GM12891 (cell line): ENCODE results near the gene SMIM8.
"Not testable (repeated sequence)": the region's sequence is repeated elsewhere in the genome, so short reads cannot be mapped to it uniquely, and the experiment has no call there.

Experiments
- DNase-seq: peaks from one replicate; pipeline ENCODE4 v3.0.0; 2011; ENCODE audit warnings: low spot score; ENCODE audit not compliant: insufficient read length
- FAIRE-seq: peaks from 2 replicates; lab custom pipeline; 2011; peaks lifted over from hg19 to GRCh38; lab: Jason Lieb, UNC
- PAX5 ChIP-seq: IDR thresholded peaks from 2 replicates; pipeline ENCODE4 v1.6.1; 2011; ENCODE audit warnings: low read length, moderate library complexity, mild to moderate bottlenecking; ENCODE audit not compliant: insufficient read depth, severe bottlenecking
- POLR2A ChIP-seq: IDR thresholded peaks from 2 replicates; pipeline ENCODE4 v1.6.1; 2011; ENCODE audit warnings: low read depth, low read length, control low read depth
- POLR2AphosphoS5 ChIP-seq: IDR thresholded peaks from 2 replicates; pipeline ENCODE4 v1.6.1; 2011; ENCODE audit warnings: low read depth, low read length, control low read depth
- POU2F2 ChIP-seq: IDR thresholded peaks from 2 replicates; pipeline ENCODE4 v1.6.1; 2011; ENCODE audit warnings: low read depth, mild to moderate bottlenecking, control low read depth, low read length, moderate library complexity
- SPI1 ChIP-seq: IDR thresholded peaks from 2 replicates; pipeline ENCODE4 v1.6.1; 2011; ENCODE audit warnings: low read depth, low read length, control low read depth
- TAF1 ChIP-seq: IDR thresholded peaks from 2 replicates; pipeline ENCODE4 v1.6.1; 2011; ENCODE audit warnings: low read depth, low read length, control low read depth

SMIM8 gene

DNA sequence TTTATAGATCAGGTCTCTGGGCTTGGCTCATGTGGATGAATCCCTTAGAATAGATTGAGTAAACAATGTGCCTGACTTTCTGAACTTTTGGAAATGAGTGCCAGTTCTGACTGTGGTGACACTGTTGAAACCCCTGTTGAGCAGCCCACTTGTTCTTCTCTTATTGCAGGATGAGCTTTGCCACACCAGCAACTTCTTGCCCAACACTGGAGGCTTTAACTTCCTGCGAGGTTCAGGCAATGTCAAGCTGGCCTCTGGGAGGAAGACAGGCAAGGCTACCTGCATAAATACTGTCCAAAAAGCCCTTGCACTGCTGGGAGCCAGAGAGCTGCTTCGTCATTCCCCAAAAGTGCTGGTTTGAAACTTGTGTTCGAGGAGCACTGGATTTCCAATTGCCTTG, 32.8 kb upstream of the SMIM8 start:
- DNase-seq, result no peak
- TF ChIP-seq POLR2AphosphoS5 (no peak), PAX5 (no peak), SPI1 (no peak), POLR2A (no peak), POU2F2 (no peak), TAF1 (no peak)
- FAIRE-seq, result no peak

DNA sequence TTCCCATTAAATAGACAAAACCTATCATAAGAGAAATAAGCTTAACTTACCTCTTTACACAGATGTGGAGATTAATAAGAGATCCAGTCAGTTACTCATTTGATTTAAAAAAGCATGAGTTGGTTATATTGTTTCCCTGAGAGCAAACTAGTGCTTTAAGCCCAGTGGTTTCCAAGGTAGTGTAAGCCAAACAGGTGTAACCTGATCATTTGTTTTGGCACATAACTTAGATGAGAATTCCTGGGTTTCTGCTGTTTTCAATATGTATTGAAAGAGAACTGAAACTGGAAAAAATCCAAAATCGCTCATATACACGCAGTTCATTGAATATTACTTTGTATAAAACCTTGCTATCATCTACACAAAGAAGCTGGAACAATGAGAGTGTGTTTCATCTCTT, 30.5 kb upstream of the SMIM8 start:
- DNase-seq (no peak), FAIRE-seq (no peak)
- TF ChIP-seq PAX5 (no peak), POLR2AphosphoS5 (no peak), TAF1 (no peak), POLR2A (no peak), SPI1 (no peak), POU2F2 (no peak)

DNA sequence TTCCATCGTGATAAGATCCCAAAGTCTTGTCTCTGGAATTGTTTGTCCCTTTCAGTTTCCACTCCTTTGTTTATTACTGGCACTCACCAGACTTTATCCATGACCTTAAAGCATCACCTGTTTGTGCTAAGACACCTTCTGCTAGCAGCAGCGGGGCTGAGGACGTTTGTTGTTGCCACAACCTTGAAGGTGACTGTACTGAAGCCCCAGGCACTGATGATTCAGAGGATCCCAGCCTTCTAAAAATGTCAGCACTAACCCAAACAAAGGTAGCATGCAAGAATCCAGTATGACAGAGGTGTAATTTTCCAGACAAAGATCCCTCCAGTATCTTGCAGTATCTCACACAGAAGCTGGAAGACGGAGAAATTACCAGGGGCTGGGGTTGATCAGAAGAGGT, 28.9 kb upstream of the SMIM8 start:
- DNase-seq, result no peak
- TF ChIP-seq PAX5 (no peak), POU2F2 (no peak), POLR2AphosphoS5 (no peak), TAF1 (no peak), SPI1 (no peak), POLR2A (no peak)
- no peak for FAIRE-seq

DNA sequence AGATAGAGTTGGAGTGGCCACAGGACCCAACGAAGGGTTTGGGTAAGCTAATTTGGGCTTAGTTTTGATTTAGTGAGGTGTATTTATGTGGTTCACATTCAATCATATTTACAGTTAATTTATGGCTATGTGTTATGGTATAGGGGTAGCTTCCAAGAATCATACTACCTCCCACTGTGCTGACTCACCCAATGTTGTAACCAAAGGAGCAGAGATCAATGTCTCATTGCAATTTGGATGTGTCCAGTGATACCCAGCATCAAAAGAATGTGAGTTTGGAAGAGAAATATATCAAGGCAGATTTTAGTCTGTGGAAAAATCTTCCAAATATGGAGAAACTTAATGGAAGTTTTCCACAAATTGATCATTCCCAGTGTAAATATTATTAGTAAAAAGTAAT, 25.3 kb upstream of the SMIM8 start:
- no peak for FAIRE-seq
- no peak for DNase-seq

DNA sequence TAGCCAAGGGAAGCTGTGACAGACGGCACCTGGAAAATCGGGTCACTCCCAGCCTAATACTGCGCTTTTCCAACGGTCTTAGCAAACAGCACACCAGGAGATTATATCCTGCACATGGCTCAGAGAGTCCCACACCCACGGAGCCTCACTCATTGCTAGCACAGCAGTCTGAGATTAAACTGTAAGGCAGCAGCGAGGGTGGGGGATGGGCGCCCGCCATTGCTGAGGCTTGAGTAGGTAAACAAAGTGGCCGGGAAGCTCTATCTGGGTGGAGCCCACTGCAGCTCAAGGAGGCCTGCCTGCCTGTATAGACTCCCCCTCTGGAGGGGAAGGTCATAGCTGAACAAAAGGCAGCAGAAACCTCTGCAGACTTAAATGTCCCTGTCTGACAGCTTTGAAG, 21.1 kb upstream of the SMIM8 start:
- FAIRE-seq, DNase-seq: not testable (repeated sequence)

More for the DNA sequence above, 25.3 kb upstream of the SMIM8 start:
- TF ChIP-seq POLR2AphosphoS5 (no peak), POLR2A (no peak), PAX5 (no peak), POU2F2 (no peak), TAF1 (no peak), SPI1 (no peak)

DNA sequence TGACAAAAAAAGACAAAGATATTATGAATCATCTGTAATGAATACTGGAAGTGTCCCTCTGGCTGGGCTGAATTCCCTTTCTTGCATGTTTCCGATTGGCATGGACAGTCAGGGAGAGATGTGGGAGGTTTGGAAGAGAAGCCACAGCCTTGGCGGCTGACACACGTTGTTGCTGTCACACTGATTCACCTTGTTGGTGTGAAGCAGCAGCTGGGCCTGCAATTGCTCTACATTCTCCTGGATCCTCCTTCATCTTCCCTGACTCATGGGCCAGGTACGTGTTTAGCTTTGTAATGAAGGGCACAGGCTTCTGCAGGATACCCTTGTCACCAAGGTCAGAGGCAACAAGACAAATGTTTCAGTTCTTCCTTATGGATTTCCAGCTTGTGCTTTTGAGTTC, 13.4 kb upstream of the SMIM8 start:
- no peak for FAIRE-seq
- no peak for TF ChIP-seq TAF1
- TF ChIP-seq PAX5, result no peak
- no peak for TF ChIP-seq POLR2AphosphoS5

DNA sequence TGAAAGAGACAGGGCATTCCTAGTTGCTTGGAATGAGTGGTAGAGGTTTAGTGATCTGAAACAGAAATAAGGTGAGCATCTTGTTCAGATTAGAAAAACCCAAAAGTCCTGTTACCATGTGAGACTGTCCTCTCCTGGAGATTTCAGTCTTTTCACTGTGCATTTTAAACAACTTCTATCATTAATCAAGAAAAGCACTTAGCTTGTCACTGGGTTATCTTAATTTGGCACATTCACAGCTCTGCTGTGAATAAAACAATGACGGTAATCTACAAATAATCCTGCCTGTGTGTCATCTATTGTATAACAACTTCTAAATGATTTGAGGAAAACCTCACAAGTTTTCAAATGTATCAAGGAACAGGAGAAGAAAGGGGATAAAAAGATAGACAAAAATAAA, 9.5 kb upstream of the SMIM8 start:
- TF ChIP-seq POLR2AphosphoS5 (no peak), PAX5 (no peak), POU2F2 (no peak), TAF1 (no peak), SPI1 (no peak), POLR2A (no peak)
- DNase-seq (no peak), FAIRE-seq (no peak)

More for the DNA sequence above, 13.4 kb upstream of the SMIM8 start:
- no peak for DNase-seq

DNA sequence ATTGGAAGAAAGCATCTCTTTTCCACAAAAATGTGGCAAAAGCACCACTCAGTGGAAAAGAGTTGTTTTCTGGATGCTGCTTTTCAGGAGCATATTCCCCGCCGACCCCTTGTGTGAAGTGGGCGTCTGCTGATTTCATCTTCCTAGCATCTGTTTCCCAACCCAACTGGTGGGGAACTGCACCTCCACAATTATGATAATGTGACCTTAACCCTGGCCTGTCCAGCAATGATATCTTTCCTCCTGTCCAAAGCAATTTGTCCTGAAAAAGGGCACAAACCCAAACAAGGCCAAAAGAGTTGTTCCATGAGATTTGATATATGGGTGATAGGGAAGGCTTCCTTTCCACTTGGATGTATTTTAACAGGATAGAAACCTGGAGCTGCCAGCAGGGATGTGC, 7.3 kb upstream of the SMIM8 start:
- TF ChIP-seq TAF1 (no peak), POU2F2 (no peak), SPI1 (no peak), POLR2AphosphoS5 (no peak), PAX5 (no peak)
- FAIRE-seq (no peak), DNase-seq (no peak)

DNA sequence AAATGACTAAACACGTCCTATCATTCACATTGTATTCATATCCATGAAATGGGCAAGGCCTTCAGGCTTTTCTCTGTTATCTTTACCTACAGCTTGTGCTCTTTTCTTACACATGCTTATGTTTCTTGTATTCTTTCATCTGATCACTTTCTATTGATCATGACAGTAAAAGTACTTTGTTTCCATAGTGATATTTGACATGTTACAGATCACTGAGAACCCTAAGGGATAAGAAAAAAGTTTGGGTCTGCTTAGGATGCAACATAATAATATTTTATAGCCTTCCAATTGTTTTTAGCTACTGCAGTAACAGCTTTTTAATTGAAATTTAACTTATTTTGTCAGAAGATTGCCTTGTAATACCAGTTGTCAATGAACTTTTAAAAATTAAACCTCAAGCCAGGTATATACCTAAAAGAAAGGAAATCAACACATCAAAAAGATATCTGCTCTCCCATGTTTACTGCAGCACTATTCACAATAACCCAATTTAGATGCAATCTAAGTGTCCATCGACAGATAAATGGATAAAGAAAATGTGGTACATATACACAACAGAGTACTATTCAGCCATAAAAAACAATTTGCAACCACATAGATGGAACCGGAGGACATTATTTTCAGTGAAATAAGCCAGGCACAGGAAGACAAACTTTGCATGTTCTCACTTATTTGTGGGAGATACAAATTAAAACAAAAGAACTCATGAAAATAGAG, 3.0 kb upstream of the SMIM8 start:
- TF ChIP-seq POLR2A (no peak), SPI1 (no peak)
- no peak for FAIRE-seq
- DNase-seq, result no peak

DNA sequence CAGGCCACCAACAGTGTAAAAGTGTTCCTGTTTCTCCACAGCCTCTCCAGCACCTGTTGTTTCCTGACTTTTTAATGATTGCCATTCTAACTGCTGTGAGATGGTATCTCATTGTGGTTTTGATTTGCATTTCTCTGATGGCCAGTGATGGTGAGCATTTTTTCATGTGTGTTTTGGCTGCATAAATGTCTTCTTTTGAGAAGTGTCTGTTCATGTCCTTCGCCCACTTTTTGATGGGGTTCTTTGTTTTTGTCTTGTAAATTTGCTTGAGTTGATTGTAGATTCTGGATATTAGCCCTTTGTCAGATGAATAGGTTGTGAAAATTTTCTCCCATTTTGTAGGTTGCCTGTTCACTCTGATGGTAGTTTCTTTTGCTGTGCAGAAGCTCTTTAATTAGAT, 1.5 kb downstream of the SMIM8 start:
- not testable (repeated sequence) for FAIRE-seq, DNase-seq

DNA sequence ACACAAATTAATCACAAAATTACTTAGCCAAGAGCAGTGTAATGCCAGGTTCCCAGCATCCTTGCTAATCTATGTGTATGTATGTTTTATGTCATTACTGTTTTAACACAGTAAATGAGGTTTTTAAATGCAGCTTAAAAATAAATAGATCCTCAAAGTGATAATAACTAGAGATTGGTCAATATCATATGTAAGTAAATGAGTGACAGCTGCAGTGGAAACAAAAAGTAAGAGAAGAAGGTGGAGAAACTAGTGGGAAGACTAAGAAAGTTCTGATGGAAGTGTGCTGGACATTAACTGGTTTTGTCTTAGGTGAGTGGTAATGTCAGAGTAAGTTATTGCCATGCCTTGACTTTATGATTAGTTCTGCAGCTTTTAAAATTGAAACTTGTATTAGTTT, 8.6 kb downstream of the SMIM8 start:
- DNase-seq (no peak), FAIRE-seq (no peak)
- no peak for TF ChIP-seq POLR2AphosphoS5
- no peak for TF ChIP-seq TAF1
- TF ChIP-seq POU2F2, result no peak
- TF ChIP-seq PAX5, result no peak
- no peak for TF ChIP-seq POLR2A
- no peak for TF ChIP-seq SPI1
